ENCODE measurements around the gene UBE4B.

DNA sequence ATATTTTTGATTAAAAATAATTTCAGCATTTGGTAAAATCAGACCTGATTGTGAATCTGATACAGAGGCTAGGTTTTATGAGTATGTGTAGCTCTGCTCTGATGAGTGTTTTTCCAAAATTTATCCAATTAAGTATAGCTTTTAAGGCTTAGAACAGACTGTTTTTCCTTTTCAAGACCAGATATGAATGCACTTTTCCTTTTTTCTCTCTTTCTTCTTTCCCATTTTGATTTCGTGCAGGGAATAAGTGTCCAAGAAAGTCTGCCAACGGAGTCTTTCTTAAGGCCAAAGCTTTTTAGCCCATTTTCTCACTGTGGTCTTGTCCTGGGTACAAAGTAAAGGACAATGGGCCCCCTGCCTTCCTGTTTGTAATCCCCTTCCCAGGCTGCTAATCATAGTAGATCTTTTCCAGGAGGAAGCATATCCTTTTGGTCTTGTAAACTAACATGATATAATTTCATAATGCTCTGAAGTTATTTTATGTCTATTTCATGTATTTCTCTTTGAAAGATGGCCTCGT is 180.5 kb downstream of the UBE4B start:
- TF ChIP-seq, protein P1, sequence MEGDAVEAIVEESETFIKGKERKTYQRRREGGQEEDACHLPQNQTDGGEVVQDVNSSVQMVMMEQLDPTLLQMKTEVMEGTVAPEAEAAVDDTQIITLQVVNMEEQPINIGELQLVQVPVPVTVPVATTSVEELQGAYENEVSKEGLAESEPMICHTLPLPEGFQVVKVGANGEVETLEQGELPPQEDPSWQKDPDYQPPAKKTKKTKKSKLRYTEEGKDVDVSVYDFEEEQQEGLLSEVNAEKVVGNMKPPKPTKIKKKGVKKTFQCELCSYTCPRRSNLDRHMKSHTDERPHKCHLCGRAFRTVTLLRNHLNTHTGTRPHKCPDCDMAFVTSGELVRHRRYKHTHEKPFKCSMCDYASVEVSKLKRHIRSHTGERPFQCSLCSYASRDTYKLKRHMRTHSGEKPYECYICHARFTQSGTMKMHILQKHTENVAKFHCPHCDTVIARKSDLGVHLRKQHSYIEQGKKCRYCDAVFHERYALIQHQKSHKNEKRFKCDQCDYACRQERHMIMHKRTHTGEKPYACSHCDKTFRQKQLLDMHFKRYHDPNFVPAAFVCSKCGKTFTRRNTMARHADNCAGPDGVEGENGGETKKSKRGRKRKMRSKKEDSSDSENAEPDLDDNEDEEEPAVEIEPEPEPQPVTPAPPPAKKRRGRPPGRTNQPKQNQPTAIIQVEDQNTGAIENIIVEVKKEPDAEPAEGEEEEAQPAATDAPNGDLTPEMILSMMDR (conservative IDR thresholded peaks at IDR 0.05): no peak
- no peak for TF ChIP-seq ZFX (IDR thresholded peaks at IDR 0.05)
